HG03575 (cell line): ENCODE data around the gene RASA3.

Experiments used
- ATAC-seq: cut with Tn5 transposase; IDR thresholded peaks from one replicate; pipeline ENCODE4 v1.9.1; 2021; ENCODE audit not compliant: unreplicated experiment, insufficient number of reproducible peaks, low FRiP score; ENCODE audit errors: extremely low read depth

RASA3 gene

GRCh38 chr13:113973218-113974164, 158.9 kb downstream of the RASA3 start, which contains the start of gene C13orf46:
Gene C13orf46 (minus strand): TSS chr13:113974076. CDS start chr13:113973997, 79 bp downstream.
- ATAC-seq: no peak

- no peak for ATAC-seq
Measured at GRCh38 chr13:113972451-113973217, 159.8 kb downstream of the RASA3 start.

- no peak for ATAC-seq
Measured at GRCh38 chr13:113971471-113972231, 160.8 kb downstream of the RASA3 start.

GRCh38 chr13:113970810-113971470, 161.5 kb downstream of the RASA3 start:
- ATAC-seq: no peak

GRCh38 chr13:113969973-113970611, 162.3 kb downstream of the RASA3 start:
- ATAC-seq: no peak

- ATAC-seq: no peak
Measured at GRCh38 chr13:113969311-113969972, 163.0 kb downstream of the RASA3 start.

- ATAC-seq: no peak
Measured at GRCh38 chr13:113968463-113969310, 163.7 kb downstream of the RASA3 start.

- no peak for ATAC-seq
Measured at GRCh38 chr13:113967729-113968462, 164.5 kb downstream of the RASA3 start.

- ATAC-seq: no peak
Measured at GRCh38 chr13:113967206-113967720, 165.2 kb downstream of the RASA3 start.

- ATAC-seq: no peak
Measured at GRCh38 chr13:113965968-113966884, 166.2 kb downstream of the RASA3 start.

GRCh38 chr13:113965383-113965874, 167.0 kb downstream of the RASA3 start:
- no peak for ATAC-seq

- no peak for ATAC-seq
Measured at GRCh38 chr13:113964251-113964995, 168.0 kb downstream of the RASA3 start.

- ATAC-seq: no peak
Measured at GRCh38 chr13:113963376-113963775, 169.0 kb downstream of the RASA3 start.

- ATAC-seq: no peak
Measured at GRCh38 chr13:113962975-113963374, 169.4 kb downstream of the RASA3 start.
